NK-92 treated with Interleukin-12 subunit alpha and Interleukin-12 subunit beta, amount 100 ng/mL, for 24 hours (cell line): ENCODE results near the gene PIMREG.

Experiments used
- DNase-seq: peaks from one replicate; lab custom pipeline; 2025; lab: John Stamatoyannopoulos, UW

PIMREG gene

GRCh38 chr17:6443692-6444570, at the start of gene PIMREG:
Gene PIMREG, plus strand, starts transcription at chr17:6444455. Its CDS starts 656 bp downstream, at chr17:6445111.
- no peak for DNase-seq

GRCh38 chr17:6398955-6399354, 45.3 kb upstream of the PIMREG start:
- DNase-seq = no peak

DNA sequence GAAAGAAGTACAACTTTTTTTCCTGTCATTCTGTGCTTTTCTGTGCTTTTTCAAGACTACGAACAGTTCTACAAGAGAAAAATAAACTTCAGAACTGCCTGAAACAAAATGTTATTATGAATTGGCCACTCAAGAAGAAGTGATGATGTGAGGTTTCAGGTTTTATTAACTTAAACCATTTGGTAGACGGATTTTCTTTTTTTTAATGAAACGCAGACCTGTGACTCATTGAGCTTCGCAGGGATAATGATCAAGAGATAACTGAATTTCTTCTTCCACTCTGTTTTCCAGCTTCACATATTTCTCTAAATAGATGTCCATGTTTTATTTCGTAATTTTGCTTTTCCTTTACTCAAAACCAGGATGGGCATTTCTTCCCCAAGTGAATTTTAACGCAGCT, 42.0 kb upstream of the PIMREG start:
- DNase-seq = no peak

DNA sequence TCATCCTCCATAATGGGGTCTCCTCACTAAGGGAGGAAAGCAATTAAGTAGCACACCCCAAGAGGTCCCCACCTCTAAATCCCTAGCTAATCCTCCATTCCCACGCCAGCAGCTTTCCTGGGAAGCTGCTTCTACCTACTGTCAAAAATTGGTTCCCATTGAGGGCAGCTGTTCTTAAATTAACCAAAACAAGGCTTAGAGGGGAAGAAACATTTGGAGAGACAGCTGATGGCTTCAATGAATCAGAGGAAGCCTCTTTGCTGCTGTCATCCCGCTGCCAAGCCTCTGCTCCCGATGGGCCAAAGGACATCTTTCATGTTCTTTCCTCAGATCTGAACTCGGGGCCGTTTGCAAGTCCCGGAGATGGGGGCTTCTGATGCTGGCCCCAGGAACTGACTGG, 36.0 kb upstream of the PIMREG start:
- DNase-seq = no peak

GRCh38 chr17:6408735-6409134, 35.5 kb upstream of the PIMREG start:
- DNase-seq = no peak

- DNase-seq = no peak
Observed at GRCh38 chr17:6413065-6413464, 31.2 kb upstream of the PIMREG start.

DNA sequence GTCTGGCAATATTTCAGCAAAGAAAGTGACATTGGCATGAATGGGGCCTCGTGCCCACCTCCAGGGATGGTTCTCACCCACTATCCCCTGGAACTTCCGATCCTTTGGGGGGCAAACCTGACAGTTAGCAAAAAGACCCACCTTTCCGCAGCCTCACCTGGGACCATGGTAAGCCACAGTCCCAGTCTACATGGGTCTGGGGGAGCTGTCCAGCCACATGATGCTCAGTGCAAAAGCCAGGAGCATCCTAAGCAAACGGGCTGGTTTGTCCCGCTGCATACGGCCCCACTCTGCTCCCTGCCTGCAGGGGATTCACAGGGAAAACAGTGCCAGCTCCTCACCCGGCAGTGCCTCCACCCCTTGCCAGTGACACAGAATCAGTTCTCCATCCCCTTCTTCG, 28.6 kb upstream of the PIMREG start:
- no peak for DNase-seq

GRCh38 chr17:6420173-6420641, 24.0 kb upstream of the PIMREG start:
- no peak for DNase-seq

- DNase-seq = peak; percentile 36
Observed at GRCh38 chr17:6421700-6422604, 22.3 kb upstream of the PIMREG start.

- DNase-seq = no peak
Observed at GRCh38 chr17:6422654-6423241, 21.5 kb upstream of the PIMREG start.

DNA sequence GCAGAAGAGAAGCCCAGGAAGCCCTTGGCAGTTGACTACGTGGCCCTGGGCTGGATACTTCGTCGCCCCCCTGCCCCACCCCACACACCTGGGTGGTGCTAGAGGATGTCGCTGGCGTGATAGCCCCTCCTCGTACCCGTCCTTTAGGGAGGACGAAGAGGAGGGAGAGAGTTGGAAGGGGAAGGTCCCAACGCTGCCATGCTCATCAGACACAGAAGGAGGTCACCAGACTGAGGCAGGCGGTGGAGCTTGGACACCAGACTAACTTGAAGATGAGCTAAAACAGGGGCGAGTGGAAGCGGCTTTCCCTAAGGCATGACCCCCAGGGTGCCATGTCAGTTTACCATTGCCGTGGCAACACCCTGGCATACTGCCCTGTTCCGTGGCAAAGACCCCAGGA, 20.3 kb upstream of the PIMREG start:
- no peak for DNase-seq

- DNase-seq = no peak
Observed at GRCh38 chr17:6425407-6425806, 18.8 kb upstream of the PIMREG start.

GRCh38 chr17:6426356-6427101, 17.7 kb upstream of the PIMREG start:
- no peak for DNase-seq

GRCh38 chr17:6427279-6427781, 16.9 kb upstream of the PIMREG start:
- peak; percentile 50 for DNase-seq

- DNase-seq = no peak
Observed at GRCh38 chr17:6428207-6428965, 15.9 kb upstream of the PIMREG start.

GRCh38 chr17:6429266-6429665, 15.0 kb upstream of the PIMREG start:
- DNase-seq = no peak

- DNase-seq = no peak
Observed at GRCh38 chr17:6430769-6431168, 13.5 kb upstream of the PIMREG start.

- no peak for DNase-seq
Observed at GRCh38 chr17:6435051-6435450, 9.2 kb upstream of the PIMREG start, which contains the start of gene AIPL1. Gene AIPL1, minus strand, starts transcription at chr17:6435121. Its CDS starts 17 bp downstream, at chr17:6435104.

DNA sequence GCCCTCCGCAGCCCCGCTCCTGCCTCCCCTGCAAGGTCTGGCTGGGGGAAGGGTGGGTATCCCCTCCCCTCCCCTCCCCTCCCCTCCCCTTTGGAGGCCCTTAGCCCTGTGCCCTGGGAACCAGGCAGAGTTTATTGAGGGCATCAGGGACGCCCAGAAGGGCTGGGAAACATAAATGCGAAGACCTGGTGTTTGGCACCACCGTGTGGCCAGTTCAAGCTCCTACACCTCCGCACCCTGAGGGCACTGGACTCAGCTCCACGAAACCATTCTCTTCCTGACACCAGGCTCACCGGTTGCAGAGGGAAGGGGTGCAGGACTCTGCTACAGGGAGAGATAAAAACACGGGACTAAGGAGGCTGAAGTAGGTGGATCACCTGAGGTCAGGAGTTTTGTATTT, 8.3 kb upstream of the PIMREG start:
- peak; percentile 12 for DNase-seq

DNA sequence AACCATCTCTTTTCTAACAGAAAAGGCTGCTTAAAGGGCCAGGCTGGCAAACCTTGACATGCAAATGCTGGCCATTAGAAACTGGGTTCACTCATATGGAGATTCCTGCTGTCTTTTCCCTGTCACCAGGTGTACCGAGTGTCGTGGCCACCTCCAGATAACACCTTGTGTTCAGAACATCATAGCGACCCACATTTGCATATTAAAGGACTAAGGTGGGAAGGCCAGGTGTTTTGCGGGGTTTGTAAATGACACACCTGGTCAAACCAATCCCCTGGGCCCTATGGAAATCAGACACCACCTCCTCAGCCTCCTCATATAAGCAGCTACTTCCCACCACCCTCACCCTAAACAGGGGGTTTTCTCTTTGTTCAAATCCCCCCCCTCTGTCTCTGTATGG, 6.8 kb upstream of the PIMREG start:
- no peak for DNase-seq

GRCh38 chr17:6437956-6438355, 6.3 kb upstream of the PIMREG start:
- DNase-seq = no peak
